DMS79 treated with DMSO at 0.1 percent for 48 hours (cell line): ENCODE results near the gene CCDC200.
"Not testable (repeated sequence)": the region's sequence is repeated elsewhere in the genome, so short reads cannot be mapped to it uniquely, and the experiment has no call there.

ENCODE experiments used
- DNase-seq: peaks from one replicate; lab custom pipeline; 2025; lab: John Stamatoyannopoulos, UW

The CCDC200 gene

GRCh38 chr17:43228020-43228782 is at the start of gene CCDC200:
CCDC200 (minus strand) TSS chr17:43228623; CDS start chr17:43228554, 69 bp downstream.
- not testable (repeated sequence) for DNase-seq

GRCh38 chr17:43272914-43273313 is 44.5 kb upstream of the CCDC200 start:
- DNase-seq = not testable (repeated sequence)

DNA sequence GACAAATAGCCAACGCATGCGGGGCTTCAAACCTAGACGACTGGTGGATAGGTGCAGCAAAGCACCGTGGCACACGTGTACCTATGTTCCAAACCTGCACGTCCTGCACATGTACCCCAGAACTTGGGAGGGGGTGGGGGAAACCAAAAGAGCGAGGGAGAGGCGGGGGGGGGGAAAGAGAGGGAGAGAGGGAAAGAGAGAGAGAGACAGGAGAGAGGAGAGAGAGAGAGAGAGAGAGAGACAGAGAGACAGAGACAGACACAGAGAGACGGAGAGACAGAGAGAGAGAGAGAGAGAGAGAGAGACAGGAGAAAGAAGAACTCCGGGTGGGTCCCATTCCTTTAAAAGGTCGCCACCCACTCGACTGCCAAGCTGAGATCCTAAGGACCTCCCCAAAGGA is 44.1 kb upstream of the CCDC200 start:
- DNase-seq = not testable (repeated sequence)

DNA sequence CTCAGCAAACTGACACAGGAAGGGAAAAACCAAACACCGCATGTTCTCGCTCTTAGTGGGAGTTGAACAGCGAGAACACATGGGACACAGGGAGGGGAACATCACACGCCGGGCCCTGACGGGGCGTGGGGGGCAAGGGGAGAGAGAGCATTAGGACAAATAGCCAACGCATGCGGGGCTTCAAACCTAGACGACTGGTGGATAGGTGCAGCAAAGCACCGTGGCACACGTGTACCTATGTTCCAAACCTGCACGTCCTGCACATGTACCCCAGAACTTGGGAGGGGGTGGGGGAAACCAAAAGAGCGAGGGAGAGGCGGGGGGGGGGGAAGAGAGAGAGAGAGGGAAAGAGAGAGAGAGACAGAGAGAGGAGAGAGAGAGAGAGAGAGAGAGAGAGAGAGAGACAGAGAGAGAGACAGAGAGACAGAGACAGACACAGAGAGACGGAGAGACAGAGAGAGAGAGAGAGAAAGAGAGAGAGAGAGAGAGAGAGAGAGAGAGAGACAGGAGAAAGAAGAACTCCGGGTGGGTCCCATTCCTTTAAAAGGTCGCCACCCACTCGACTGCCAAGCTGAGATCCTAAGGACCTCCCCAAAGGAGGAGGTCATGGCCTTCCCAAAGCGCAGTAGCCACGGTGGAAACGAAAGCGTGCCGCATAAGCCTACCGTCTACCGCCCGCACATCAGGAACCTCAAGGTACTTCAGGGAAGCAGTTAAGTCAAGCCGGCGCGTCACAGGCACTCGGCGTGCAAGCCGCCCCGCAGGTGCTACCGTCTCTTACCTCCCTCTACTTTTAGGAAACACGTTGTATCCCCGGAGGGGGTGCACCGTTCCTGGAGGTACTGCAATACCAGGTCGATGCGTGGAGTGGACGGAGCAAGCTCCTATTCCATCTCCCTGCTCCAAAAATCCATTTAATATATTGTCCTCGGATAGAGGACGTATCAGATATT is 42.4 kb upstream of the CCDC200 start:
- DNase-seq = not testable (repeated sequence)

DNA sequence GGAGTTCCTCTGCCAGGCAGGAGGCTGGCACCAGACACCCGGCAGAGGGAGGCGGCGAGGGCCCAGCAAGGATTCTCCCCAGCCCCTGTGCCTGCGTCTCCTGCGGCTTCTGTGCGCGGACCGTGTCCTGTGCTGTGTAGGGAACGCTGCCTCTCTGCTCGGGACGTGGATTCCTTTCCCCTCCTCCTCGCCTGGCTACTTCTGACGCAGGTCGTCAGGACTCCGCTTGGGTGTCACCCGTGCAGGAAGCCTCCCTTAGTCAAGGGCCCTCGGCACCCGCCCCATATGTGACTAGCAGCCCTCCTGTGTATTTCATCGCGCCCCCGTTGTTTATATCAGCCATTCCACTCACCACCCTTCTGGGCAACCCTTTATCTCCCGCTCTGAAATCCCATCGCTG is 18.0 kb upstream of the CCDC200 start:
- not testable (repeated sequence) for DNase-seq

DNA sequence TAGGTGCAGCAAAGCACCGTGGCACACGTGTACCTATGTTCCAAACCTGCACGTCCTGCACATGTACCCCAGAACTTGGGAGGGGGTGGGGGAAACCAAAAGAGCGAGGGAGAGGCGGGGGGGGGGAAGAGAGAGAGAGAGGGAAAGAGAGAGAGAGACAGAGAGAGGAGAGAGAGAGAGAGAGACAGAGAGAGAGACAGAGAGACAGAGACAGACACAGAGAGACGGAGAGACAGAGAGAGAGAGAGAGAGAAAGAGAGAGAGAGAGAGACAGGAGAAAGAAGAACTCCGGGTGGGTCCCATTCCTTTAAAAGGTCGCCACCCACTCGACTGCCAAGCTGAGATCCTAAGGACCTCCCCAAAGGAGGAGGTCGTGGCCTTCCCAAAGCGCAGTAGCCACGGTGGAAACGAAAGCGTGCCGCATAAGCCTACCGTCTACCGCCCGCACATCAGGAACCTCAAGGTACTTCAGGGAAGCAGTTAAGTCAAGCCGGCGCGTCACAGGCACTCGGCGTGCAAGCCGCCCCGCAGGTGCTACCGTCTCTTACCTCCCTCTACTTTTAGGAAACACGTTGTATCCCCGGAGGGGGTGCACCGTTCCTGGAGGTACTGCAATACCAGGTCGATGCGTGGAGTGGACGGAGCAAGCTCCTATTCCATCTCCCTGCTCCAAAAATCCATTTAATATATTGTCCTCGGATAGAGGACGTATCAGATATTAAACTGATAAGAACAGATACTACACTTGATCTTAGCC is 12.4 kb upstream of the CCDC200 start:
- DNase-seq = not testable (repeated sequence)

DNA sequence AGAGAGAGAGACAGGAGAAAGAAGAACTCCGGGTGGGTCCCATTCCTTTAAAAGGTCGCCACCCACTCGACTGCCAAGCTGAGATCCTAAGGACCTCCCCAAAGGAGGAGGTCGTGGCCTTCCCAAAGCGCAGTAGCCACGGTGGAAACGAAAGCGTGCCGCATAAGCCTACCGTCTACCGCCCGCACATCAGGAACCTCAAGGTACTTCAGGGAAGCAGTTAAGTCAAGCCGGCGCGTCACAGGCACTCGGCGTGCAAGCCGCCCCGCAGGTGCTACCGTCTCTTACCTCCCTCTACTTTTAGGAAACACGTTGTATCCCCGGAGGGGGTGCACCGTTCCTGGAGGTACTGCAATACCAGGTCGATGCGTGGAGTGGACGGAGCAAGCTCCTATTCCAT is 11.2 kb upstream of the CCDC200 start:
- not testable (repeated sequence) for DNase-seq

- DNase-seq = not testable (repeated sequence)
These were observed 5.5 kb upstream of the CCDC200 start, which contains the start of gene RNU2-1 for GRCh38 chr17:43233877-43234276. RNU2-1 (minus strand) TSS chr17:43233977.

GRCh38 chr17:43233263-43233662 is 4.8 kb upstream of the CCDC200 start:
- not testable (repeated sequence) for DNase-seq

DNA sequence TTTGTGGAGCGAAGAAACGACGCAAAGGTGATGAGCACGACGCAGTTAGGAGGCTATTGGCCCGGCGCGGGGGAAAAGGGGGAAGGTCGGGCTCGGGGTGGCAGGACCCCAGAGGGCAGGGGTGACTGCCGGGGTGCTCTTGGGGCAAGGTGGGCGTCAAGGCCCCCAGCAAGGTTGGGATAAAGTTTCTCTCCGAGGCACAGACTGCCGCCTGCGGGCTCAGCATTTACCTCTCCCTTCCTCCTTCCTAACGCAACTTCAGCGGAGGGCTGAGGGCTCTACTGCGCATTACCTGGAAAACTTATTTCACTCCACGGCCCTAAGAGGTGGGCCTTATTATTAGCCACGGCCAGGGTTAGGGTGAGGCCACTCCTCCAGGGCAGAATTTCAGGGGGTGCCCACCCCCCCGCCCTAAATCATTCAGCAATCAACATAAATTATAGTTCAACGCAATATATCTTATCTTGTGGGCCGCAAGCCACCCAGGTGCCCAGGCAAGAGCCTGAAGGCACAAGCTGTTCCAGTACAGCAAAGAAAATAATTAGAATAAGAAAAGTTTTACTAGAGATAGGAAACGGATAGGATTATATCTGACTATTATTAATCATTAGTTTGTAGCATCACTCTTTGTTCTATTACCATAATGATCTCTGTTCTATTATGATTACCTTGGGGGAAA is 3.7 kb upstream of the CCDC200 start:
- DNase-seq = not testable (repeated sequence)

DNA sequence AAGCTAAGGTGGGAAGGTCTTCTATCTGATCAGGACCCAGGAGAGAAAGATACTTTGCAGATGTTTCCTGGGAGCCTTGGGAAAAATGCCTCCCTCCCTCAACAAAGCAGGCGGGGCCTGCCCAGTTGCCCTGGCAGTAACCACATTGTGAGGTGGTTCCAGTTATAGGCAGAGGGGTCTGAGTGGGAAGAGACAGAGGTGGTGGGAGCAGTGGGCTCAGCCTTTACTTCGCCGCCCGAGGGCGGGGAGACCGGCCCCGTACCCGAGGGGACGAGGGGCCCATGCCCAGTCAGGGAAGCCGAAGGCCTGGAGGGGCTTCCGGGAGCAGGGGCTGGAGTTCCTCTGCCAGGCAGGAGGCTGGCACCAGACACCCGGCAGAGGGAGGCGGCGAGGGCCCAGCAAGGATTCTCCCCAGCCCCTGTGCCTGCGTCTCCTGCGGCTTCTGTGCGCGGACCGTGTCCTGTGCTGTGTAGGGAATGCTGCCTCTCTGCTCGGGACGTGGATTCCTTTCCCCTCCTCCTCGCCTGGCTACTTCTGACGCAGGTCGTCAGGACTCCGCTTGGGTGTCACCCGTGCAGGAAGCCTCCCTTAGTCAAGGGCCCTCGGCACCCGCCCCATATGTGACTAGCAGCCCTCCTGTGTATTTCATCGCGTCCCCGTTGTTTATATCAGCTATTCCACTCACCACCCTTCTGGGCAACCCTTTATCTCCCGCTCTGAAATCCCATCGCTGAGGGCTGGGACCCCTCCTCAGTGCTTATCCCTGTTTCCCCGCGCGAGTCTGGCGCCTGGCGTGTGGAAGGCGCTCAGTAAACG is 3.0 kb upstream of the CCDC200 start:
- not testable (repeated sequence) for DNase-seq

DNA sequence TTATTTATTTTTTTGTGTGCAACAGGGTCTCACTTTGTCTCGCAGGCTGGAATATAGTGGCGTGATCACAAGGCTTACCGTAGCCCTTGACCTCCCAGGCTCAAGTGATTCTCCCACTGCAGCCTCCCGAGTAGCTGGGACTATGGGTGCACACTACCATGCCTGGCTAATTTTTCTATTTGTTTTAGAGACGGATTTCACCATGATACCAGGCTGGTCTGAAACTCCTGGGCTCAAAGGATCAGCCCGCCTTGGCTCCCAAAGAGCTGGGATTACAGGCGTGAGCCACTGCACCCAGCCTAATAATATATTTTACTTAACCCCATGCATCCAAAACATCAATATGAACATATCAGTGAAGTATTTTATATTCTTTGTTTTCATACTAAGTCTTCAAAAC is 2.0 kb downstream of the CCDC200 start:
- DNase-seq = no peak

DNA sequence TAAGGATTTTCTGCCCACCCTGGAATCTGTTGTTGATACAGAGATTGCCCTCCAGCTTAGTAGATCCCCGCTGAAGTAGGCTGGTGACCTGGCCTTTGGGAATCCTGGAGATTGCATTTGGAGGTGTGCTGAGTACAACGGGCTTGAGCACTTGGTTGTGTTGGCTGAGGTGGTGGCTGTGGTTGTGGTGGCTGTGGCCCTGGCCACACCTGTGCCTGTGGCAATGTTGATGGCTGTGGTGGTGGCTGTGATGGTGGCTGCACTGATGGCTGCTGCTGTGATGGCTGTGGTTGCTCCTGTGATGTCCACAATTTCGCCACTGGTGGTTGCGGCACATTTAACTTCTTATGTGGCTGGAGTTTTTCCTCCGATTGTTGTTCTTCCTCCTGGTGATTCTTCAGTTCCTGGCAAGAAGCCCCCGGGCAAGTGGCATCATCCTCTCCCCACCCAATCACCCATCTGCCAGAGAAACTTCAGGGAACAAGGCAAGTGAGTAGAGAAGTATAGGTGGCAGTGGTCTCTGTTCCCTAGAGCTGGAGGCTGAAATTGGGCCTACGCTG is 4.2 kb downstream of the CCDC200 start:
- DNase-seq = no peak

DNA sequence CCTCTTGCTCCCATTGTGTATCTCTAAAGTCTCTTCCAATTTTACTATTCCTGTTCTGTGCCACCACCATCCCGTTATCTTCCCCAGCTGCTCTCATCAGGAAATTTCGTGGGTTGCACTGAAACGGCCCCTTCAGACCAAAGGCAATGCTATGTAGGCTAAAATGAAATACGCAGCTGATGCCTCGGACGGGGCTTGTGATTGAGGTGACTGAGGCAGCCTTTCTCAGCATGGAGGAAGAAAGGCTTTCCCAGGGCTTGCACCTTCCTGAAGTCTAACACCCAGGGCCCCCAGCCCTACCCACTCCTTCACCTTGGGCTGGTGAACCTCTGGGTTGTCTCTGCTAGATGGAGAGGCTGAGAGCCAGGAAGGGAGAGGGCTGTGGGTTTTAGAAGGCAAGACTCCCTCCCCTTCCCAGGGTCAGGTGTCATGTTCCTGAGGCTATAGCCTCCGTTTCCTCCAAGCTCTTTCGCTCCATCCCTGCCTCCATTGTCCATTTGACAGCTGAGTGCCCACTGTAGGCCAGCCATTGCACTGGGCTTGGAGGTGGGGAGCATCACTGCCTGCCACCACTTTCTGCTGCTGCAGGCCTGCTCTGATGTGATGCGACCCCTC is 7.8 kb downstream of the CCDC200 start:
- DNase-seq = no peak

- DNase-seq = no peak
These were observed 8.6 kb downstream of the CCDC200 start for GRCh38 chr17:43219746-43220380.

GRCh38 chr17:43219001-43219400 is 9.4 kb downstream of the CCDC200 start:
- DNase-seq = no peak

DNA sequence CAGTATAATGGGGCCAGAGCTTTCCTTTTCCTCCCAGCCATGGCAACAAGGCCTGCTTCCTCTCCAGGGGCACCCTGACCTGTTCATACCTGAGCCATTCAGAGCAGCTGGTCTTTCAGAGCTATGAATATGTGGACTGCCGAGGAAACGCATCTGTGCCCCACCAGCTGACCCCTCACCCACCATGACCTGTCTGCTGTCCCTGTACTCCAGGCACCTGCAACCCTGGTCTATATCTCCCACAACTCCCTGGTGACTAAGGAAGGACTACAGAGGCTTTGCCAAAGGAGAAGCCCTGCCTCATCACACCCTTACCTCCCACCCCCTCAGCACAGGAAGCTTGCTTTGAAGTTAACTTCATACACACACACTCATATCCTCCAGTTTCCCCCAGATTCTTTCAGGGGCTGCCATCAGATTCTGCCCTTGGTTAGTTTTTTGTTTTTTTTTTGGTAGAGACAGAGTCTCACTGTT is 10.8 kb downstream of the CCDC200 start:
- no peak for DNase-seq

- no peak for DNase-seq
These were observed 11.4 kb downstream of the CCDC200 start for GRCh38 chr17:43216762-43217613.
